HG03521 (cell line): ENCODE results near the gene UTS2R.
"Not testable (repeated sequence)": the region's sequence is repeated elsewhere in the genome, so short reads cannot be mapped to it uniquely, and the experiment has no call there.

ENCODE experiments used
- ATAC-seq: cut with Tn5 transposase; IDR thresholded peaks from one replicate; pipeline ENCODE4 v1.9.1; 2021; ENCODE audit warnings: mild to moderate bottlenecking, moderate library complexity; ENCODE audit not compliant: unreplicated experiment

Gene UTS2R

GRCh38 chr17:82374626-82375331 lies 3.2 kb downstream of the UTS2R start:
- ATAC-seq = no peak

- no peak for ATAC-seq
Observed at GRCh38 chr17:82375359-82376041, 3.9 kb downstream of the UTS2R start.

- no peak for ATAC-seq
Observed at GRCh38 chr17:82376042-82376730, 4.6 kb downstream of the UTS2R start.

- ATAC-seq = not testable (repeated sequence)
Observed at GRCh38 chr17:82377294-82377693, 5.7 kb downstream of the UTS2R start.

GRCh38 chr17:82377924-82378740 lies 6.6 kb downstream of the UTS2R start:
- ATAC-seq = no peak

GRCh38 chr17:82378741-82379021 lies 7.1 kb downstream of the UTS2R start:
- no peak for ATAC-seq

GRCh38 chr17:82380860-82381702 lies 9.5 kb downstream of the UTS2R start:
- ATAC-seq = no peak

- ATAC-seq = not testable (repeated sequence)
Observed at GRCh38 chr17:82381703-82382009, 10.1 kb downstream of the UTS2R start.

GRCh38 chr17:82382220-82382932 lies 10.8 kb downstream of the UTS2R start:
- ATAC-seq = not testable (repeated sequence)

- no peak for ATAC-seq
Observed at GRCh38 chr17:82382933-82383255, 11.3 kb downstream of the UTS2R start.

- ATAC-seq = no peak
Observed at GRCh38 chr17:82383411-82383810, 11.8 kb downstream of the UTS2R start.

GRCh38 chr17:82384051-82384729 lies 12.6 kb downstream of the UTS2R start:
- ATAC-seq = no peak

GRCh38 chr17:82384730-82385481 lies 13.3 kb downstream of the UTS2R start:
- ATAC-seq = no peak

GRCh38 chr17:82385559-82386254 lies 14.1 kb downstream of the UTS2R start:
- ATAC-seq = no peak

GRCh38 chr17:82386255-82386831 lies 14.8 kb downstream of the UTS2R start:
- no peak for ATAC-seq

GRCh38 chr17:82386881-82387704 lies 15.5 kb downstream of the UTS2R start:
- no peak for ATAC-seq

- ATAC-seq = no peak
Observed at GRCh38 chr17:82387705-82388106, 16.1 kb downstream of the UTS2R start.
